GM12878 (cell line): ENCODE data around the gene RET. TPM values are rescaled to one million over a fixed set of nuclear protein-coding genes. Genes with fewer than 3 reads are reported as not detected.

Experiments used
- ATAC-seq: fragments of 200-7000 bp; cut with Tn5 transposase; 3 replicates; pipeline ENCODE4 v1.9.1; 2020; ENCODE audit warnings: mild to moderate bottlenecking, moderate library complexity
- BruUV-seq: library from RNA; stranded (reverse); fragments of 400-500 nt; replicated peaks from 2 replicates; lab custom pipeline; 2021; lab: Mats Ljungman, UMichigan
- CTCF ChIA-PET: fragments of 300-600 bp; sonication (Branson Sonifier 250); formaldehyde crosslinking; extraction: SDS; loops from one replicate; lab custom pipeline; 2021; ENCODE audit warnings: inconsistent platforms; lab: Yijun Ruan, JAX
- POLR2A ChIA-PET: fragments of 350-600 bp; formaldehyde crosslinking; extraction: SDS; loops from one replicate; lab custom pipeline; 2021; ENCODE audit warnings: inconsistent platforms; lab: Charles Lee
- RAD21 ChIA-PET: fragments of 300-600 bp; sonication (Branson Sonifier 250); formaldehyde crosslinking; loops from one replicate; lab custom pipeline; 2023; ENCODE audit warnings: antibody characterized with exemption; ENCODE audit not compliant: unreplicated experiment; lab: Charles Lee
- SMC1A ChIA-PET: fragments of 300-600 bp; sonication (Branson Sonifier 250); formaldehyde crosslinking; loops from one replicate; lab custom pipeline; 2023; ENCODE audit not compliant: unreplicated experiment, uncharacterized antibody; lab: Charles Lee
- DNase-seq: peaks from one replicate; pipeline ENCODE4 v3.0.0-alpha.2; 2011; ENCODE audit warnings: low read depth, low spot score
- FAIRE-seq: peaks from 3 replicates; lab custom pipeline; 2011; peaks lifted over from hg19 to GRCh38; lab: Jason Lieb, UNC
- H2AFZ ChIP-seq: 2 replicates; pipeline ENCODE4 v1.6.0; 2011; ENCODE audit warnings: low read depth, low read length, control low read depth; ENCODE audit not compliant: control insufficient read depth
- H3K27ac ChIP-seq: 2 replicates; pipeline ENCODE4 v1.5.1; 2011; ENCODE audit warnings: control low read depth; ENCODE audit not compliant: control insufficient read depth, insufficient read depth
- H3K27me3 ChIP-seq, 2 experiments: replicated peaks in 1 of 2; 2 replicates each; pipeline versions ENCODE4 v1.6.0 to v1.6.1; 2011; ENCODE audit warnings: low read length in 1 of 2; ENCODE audit not compliant: control insufficient read depth in 2 of 2, insufficient read depth in 2 of 2
- H3K36me3 ChIP-seq, 2 experiments: 2 replicates each; pipeline ENCODE4 v1.5.1; 2011; ENCODE audit warnings: low read length in 1 of 2; ENCODE audit not compliant: control insufficient read depth in 2 of 2, insufficient read depth in 2 of 2
- H3K4me1 ChIP-seq: 2 replicates; pipeline ENCODE4 v1.6.1; 2011; ENCODE audit warnings: mild to moderate bottlenecking, low read length, moderate library complexity, mixed read lengths; ENCODE audit not compliant: control insufficient read depth, insufficient read depth
- H3K4me2 ChIP-seq: 2 replicates; pipeline ENCODE4 v1.6.0; 2011; ENCODE audit warnings: control low read depth; ENCODE audit not compliant: control insufficient read depth, insufficient read depth
- H3K4me3 ChIP-seq: fragments of 200-600 bp; sonication (generic); 2 replicates; pipeline ENCODE4 v1.5.1; 2016
- H3K79me2 ChIP-seq: 2 replicates; pipeline ENCODE4 v1.6.0; 2011; ENCODE audit warnings: low read length; ENCODE audit not compliant: control insufficient read depth, insufficient read depth
- H3K9ac ChIP-seq: 2 replicates; pipeline ENCODE4 v1.8.0; 2011; ENCODE audit warnings: low read length, control low read depth, mixed read lengths; ENCODE audit not compliant: control insufficient read depth, insufficient read depth
- H3K9me3 ChIP-seq: replicated peaks from 3 replicates; pipeline ENCODE4 v1.5.1; 2011; ENCODE audit warnings: mild to moderate bottlenecking, low read length; ENCODE audit not compliant: control insufficient read depth, insufficient read depth
- H4K20me1 ChIP-seq: 2 replicates; pipeline ENCODE4 v1.6.0; 2011; ENCODE audit not compliant: control insufficient read depth, insufficient read depth
- BHLHE40 ChIP-seq, 2 experiments: fragments of 450-650 bp in 1 of 2; IDR thresholded peaks; 2 replicates each; pipeline ENCODE4 v1.6.1; 2011 to 2017; ENCODE audit warnings: low read depth in 2 of 2, borderline replicate concordance in 1 of 2, improper control_type of control experiment in 1 of 2, low read length in 1 of 2, mild to moderate bottlenecking in 1 of 2
- CBX5 ChIP-seq: sonication (generic); IDR thresholded peaks from 2 replicates; pipeline ENCODE4 v1.6.1; 2016; ENCODE audit warnings: low read depth, moderate library complexity, mild to moderate bottlenecking, inconsistent platforms
- CHD2 ChIP-seq: IDR thresholded peaks from 2 replicates; pipeline ENCODE4 v1.6.1; 2011; ENCODE audit warnings: low read depth, low read length, improper control_type of control experiment, borderline replicate concordance
- EED ChIP-seq: sonication (generic); IDR thresholded peaks from 2 replicates; pipeline ENCODE4 v1.6.1; 2016; ENCODE audit warnings: antibody characterized with exemption, low read depth
- GATAD2B ChIP-seq: fragments of 450-650 bp; conservative IDR thresholded peaks from 2 replicates; pipeline ENCODE4 v1.6.1; 2017; ENCODE audit warnings: low read depth, mild to moderate bottlenecking, moderate library complexity
- HDAC6 ChIP-seq: fragments of 200-600 bp; sonication (generic); IDR thresholded peaks from one replicate; pipeline ENCODE4 v1.8.0; 2017; ENCODE audit warnings: antibody characterized with exemption; ENCODE audit not compliant: unreplicated experiment
- MLLT1 ChIP-seq: fragments of 450-650 bp; IDR thresholded peaks from 2 replicates; pipeline ENCODE4 v1.6.1; 2016; ENCODE audit warnings: mild to moderate bottlenecking
- POLR2A ChIP-seq: IDR thresholded peaks from 2 replicates; pipeline ENCODE4 v1.6.1; 2011; ENCODE audit warnings: low read depth, mild to moderate bottlenecking, low read length
- POU2F2 ChIP-seq: IDR thresholded peaks from 3 replicates; pipeline ENCODE4 v1.6.1; 2011; ENCODE audit warnings: low read depth, mild to moderate bottlenecking, low read length, borderline replicate concordance
- SIN3A ChIP-seq: IDR thresholded peaks from 2 replicates; pipeline ENCODE4 v1.6.1; 2012; ENCODE audit warnings: low read depth, low read length, improper control_type of control experiment
- SUPT20H ChIP-seq: IDR thresholded peaks from 2 replicates; pipeline ENCODE4 v1.6.1; 2011; ENCODE audit warnings: low read depth, mild to moderate bottlenecking, low read length, moderate library complexity, borderline replicate concordance; ENCODE audit not compliant: control insufficient read depth
- WGBS: methylation state at CpG from one replicate; pipeline ENCODE4 v1.1.6; 2016; ENCODE audit warnings: low lambda C conversion rate; ENCODE audit not compliant: insufficient replicate concordance, insufficient coverage; ENCODE audit errors: missing lambda C conversion rate; 5-methylcytosine and 5-hydroxymethylcytosine counted together
- in situ Hi-C: fragments of 300-500 bp; cut with MboI; formaldehyde crosslinking; loops from 9 replicates; pipeline ENCODE4 v1.14.3; 2018; ENCODE audit warnings: mixed read lengths
- intact Hi-C: fragments of 100-400 bp; cut with micrococcal nuclease; formaldehyde crosslinking; loops from one replicate; pipeline ENCODE4 v1.14.2; 2022; ENCODE audit not compliant: unreplicated experiment
- polyA plus RNA-seq, 11 experiments: library from polyadenylated mRNA; depleted of rRNA in 4 of 11; unstranded in 6 of 11; stranded (reverse) in 5 of 11; fragments of >200 nt; fragmentation: Nextera tagmentation in 4 of 11; fragmentation: Illumina TruSeq in 1 of 11; extraction: Ambion mirVana in 4 of 11; extraction: Trizol in 1 of 11; gene quantifications; 1 replicate in 1 of 11; 2 replicates in 10 of 11; pipeline versions ENCODE4 v1.2.1 to v1.2.3, GENCODE V29; 2011 to 2016; ENCODE audit warnings: inconsistent platforms in 2 of 11, missing spikeins in 2 of 11, low read depth in 1 of 11
- total RNA-seq, 4 experiments: library from RNA; depleted of rRNA in 3 of 4; stranded (reverse); fragments of >200 nt in 3 of 4; fragmentation: Illumina TruSeq in 1 of 4; extraction: Trizol in 1 of 4; gene quantifications; 2 replicates each; pipeline versions ENCODE4 v1.2.1 to v1.2.3, GENCODE V29; 2013 to 2021
- TF ChIP-seq, protein P1 (sequence below): IDR thresholded peaks from 2 replicates; pipeline ENCODE4 v1.6.1; 2012; ENCODE audit warnings: low read length, inconsistent platforms

Gene RET
- total and polyA plus RNA-seq, 10 of the 15 experiments (the other 5 are each of a cell fraction or from before 2014, with no cell fraction given) = not detected

DNA sequence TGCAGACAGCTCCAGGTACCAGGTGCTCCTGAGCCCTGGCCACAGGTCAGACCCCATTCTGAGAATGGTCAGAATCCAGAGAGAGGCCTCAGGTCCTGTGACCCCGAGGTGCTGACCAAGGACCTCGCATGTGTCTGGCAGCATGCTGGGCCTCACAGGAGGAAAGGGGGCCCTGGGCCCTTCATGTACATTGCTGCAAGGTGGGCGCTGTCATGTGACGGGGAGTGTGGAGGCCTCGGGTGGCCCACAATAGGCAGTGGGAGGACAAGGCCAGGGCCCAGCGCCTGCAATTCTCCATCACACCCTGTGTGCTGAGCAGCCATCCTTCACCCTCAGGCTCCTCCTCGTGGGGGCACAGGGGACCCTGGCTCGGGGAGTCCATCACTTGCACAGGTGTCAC is 15.5 kb upstream of the RET start:
- SMC1A ChIA-PET = no interaction called here
- in situ Hi-C loops = no loop called here
- no TSS peak for BruUV-seq
- Histone ChIP-seq H2AFZ (no peak overlapping the region), H3K9ac (no peak overlapping the region), H3K4me2 (no peak overlapping the region), H3K4me1 (no peaks in the 10 kb centered on the region), H3K9me3 (no peaks in the 10 kb centered on the region), H3K36me3 (no peaks in the 10 kb centered on the region), H3K4me3 (no peak overlapping the region), H4K20me1 (no peaks in the 10 kb centered on the region), H3K27me3 (no peaks in the 10 kb centered on the region; a peak in 2 of 4 replicates), H3K27ac (no peak overlapping the region), H3K79me2 (no peaks in the 10 kb centered on the region)
- intact Hi-C loops = no loop called here
- no peak for TF ChIP-seq BHLHE40 (IDR thresholded peaks at IDR 0.05; ENCODE audit: borderline replicate concordance in 1 of 2, low read depth in 2 of 2, low read length in 1 of 2)
- no peak for TF ChIP-seq POLR2A
- no peak for TF ChIP-seq SUPT20H
- TF ChIP-seq, protein P1, sequence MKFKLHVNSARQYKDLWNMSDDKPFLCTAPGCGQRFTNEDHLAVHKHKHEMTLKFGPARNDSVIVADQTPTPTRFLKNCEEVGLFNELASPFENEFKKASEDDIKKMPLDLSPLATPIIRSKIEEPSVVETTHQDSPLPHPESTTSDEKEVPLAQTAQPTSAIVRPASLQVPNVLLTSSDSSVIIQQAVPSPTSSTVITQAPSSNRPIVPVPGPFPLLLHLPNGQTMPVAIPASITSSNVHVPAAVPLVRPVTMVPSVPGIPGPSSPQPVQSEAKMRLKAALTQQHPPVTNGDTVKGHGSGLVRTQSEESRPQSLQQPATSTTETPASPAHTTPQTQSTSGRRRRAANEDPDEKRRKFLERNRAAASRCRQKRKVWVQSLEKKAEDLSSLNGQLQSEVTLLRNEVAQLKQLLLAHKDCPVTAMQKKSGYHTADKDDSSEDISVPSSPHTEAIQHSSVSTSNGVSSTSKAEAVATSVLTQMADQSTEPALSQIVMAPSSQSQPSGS = no peak
- TF ChIP-seq CHD2 = no peak
- no peak for TF ChIP-seq GATAD2B
- no peak for TF ChIP-seq HDAC6
- TF ChIP-seq CBX5 = no peak
- no peak for TF ChIP-seq EED
- no peak for TF ChIP-seq MLLT1
- TF ChIP-seq POU2F2 = no peak
- no peak for TF ChIP-seq SIN3A
- ATAC-seq = no peak
- POLR2A ChIA-PET = no interaction called here
- CTCF ChIA-PET = no interaction called here
- RAD21 ChIA-PET = no interaction called here
- WGBS = 15% methylated on average over 7 of the region's 8 CpGs
- no peak for FAIRE-seq
- no peak for DNase-seq
